Right hindlimb (tissue), 1 donor: Measurements from ENCODE around the gene KCNK15.
"Not testable (repeated sequence)": the region's sequence is repeated elsewhere in the genome, so short reads cannot be mapped to it uniquely, and the experiment has no call there.

Experiments used
- DNase-seq: peaks from one replicate; pipeline ENCODE4 v3.0.0-alpha.2; 2018

The KCNK15 gene

GRCh38 chr20:44745598-44746366 is at the start of gene KCNK15:
TSS of gene KCNK15 (plus strand) at chr20:44745865. CDS start at chr20:44745911, 46 bp downstream.
- DNase-seq: peak; percentile 62

GRCh38 chr20:44696315-44696714 is 49.4 kb upstream of the KCNK15 start:
- no peak for DNase-seq

- not testable (repeated sequence) for DNase-seq
Observed at GRCh38 chr20:44697041-44697440, 48.6 kb upstream of the KCNK15 start.

- no peak for DNase-seq
Observed at GRCh38 chr20:44698351-44698750, 47.3 kb upstream of the KCNK15 start.

GRCh38 chr20:44700306-44700705 is 45.4 kb upstream of the KCNK15 start:
- no peak for DNase-seq

- DNase-seq: no peak
Observed at GRCh38 chr20:44701118-44701857, 44.4 kb upstream of the KCNK15 start.

GRCh38 chr20:44701858-44702256 is 43.8 kb upstream of the KCNK15 start:
- DNase-seq: no peak

- peak; percentile 89 for DNase-seq
Observed at GRCh38 chr20:44702776-44703175, 42.9 kb upstream of the KCNK15 start.

- DNase-seq: no peak
Observed at GRCh38 chr20:44703183-44703925, 42.3 kb upstream of the KCNK15 start.

- no peak for DNase-seq
Observed at GRCh38 chr20:44703956-44704488, 41.6 kb upstream of the KCNK15 start.

GRCh38 chr20:44704551-44704971 is 41.1 kb upstream of the KCNK15 start:
- no peak for DNase-seq

- no peak for DNase-seq
Observed at GRCh38 chr20:44705364-44706094, 40.1 kb upstream of the KCNK15 start.

GRCh38 chr20:44706301-44707017 is 39.2 kb upstream of the KCNK15 start:
- peak; percentile 66 for DNase-seq

GRCh38 chr20:44707018-44707579 is 38.6 kb upstream of the KCNK15 start:
- no peak for DNase-seq

- DNase-seq: no peak
Observed at GRCh38 chr20:44709380-44709779, 36.3 kb upstream of the KCNK15 start.

- no peak for DNase-seq
Observed at GRCh38 chr20:44709797-44710196, 35.9 kb upstream of the KCNK15 start.

- no peak for DNase-seq
Observed at GRCh38 chr20:44711237-44711636, 34.4 kb upstream of the KCNK15 start.

GRCh38 chr20:44714102-44714700 is 31.5 kb upstream of the KCNK15 start:
- DNase-seq: no peak

GRCh38 chr20:44714701-44715498 is 30.8 kb upstream of the KCNK15 start, which contains the start of gene CCN5:
TSS of gene CCN5 (plus strand) at chr20:44715369. CDS start at chr20:44715391, 22 bp downstream.
- peak; percentile 85 for DNase-seq
